SH-SY5Y (cell line): ENCODE results near the gene SLC5A6.

Experiments
- GATA2 ChIP-seq: IDR thresholded peaks from 2 replicates; pipeline ENCODE4 v1.6.1; 2011; ENCODE audit warnings: mild to moderate bottlenecking, low read depth, low read length
- GATA3 ChIP-seq: IDR thresholded peaks from 2 replicates; pipeline ENCODE4 v1.6.1; 2011; ENCODE audit warnings: low read depth, mild to moderate bottlenecking, low read length, moderate library complexity

- no peak for TF ChIP-seq GATA3
- TF ChIP-seq GATA2, result no peak
These were observed 10.4 kb downstream of the SLC5A6 start for GRCh38 chr2:27201675-27202074.
